IPS-NIHi11 (cell line): ENCODE data around the gene PRR16.
"Not testable (repeated sequence)": the region's sequence is repeated elsewhere in the genome, so short reads cannot be mapped to it uniquely, and the experiment has no call there.

Experiments used
- DNase-seq: peaks from one replicate; pipeline ENCODE4 v3.0.0; 2012; ENCODE audit warnings: mixed read lengths, low spot score

Gene PRR16

GRCh38 chr5:120655828-120656435, 191.8 kb downstream of the PRR16 start:
- peak; percentile 50 for DNase-seq

GRCh38 chr5:120657104-120657503, 193.0 kb downstream of the PRR16 start:
- no peak for DNase-seq

- no peak for DNase-seq
Measured at GRCh38 chr5:120677481-120677880, 213.4 kb downstream of the PRR16 start.

- no peak for DNase-seq
Measured at GRCh38 chr5:120678279-120678678, 214.2 kb downstream of the PRR16 start.

- DNase-seq: no peak
Measured at GRCh38 chr5:120682851-120683250, 218.8 kb downstream of the PRR16 start.

- no peak for DNase-seq
Measured at GRCh38 chr5:120683580-120683979, 219.5 kb downstream of the PRR16 start.

- DNase-seq: no peak
Measured at GRCh38 chr5:120684213-120684612, 220.1 kb downstream of the PRR16 start.

GRCh38 chr5:120684749-120685415, 220.8 kb downstream of the PRR16 start:
- DNase-seq: peak; percentile 34

- DNase-seq: no peak
Measured at GRCh38 chr5:120690621-120691407, 226.7 kb downstream of the PRR16 start.

GRCh38 chr5:120692325-120692724, 228.2 kb downstream of the PRR16 start:
- no peak for DNase-seq

GRCh38 chr5:120695368-120695880, 231.3 kb downstream of the PRR16 start:
- no peak for DNase-seq

- no peak for DNase-seq
Measured at GRCh38 chr5:120697147-120697546, 233.0 kb downstream of the PRR16 start.

- DNase-seq: not testable (repeated sequence)
Measured at GRCh38 chr5:120697670-120698327, 233.7 kb downstream of the PRR16 start.

GRCh38 chr5:120700653-120701052, 236.6 kb downstream of the PRR16 start:
- DNase-seq: not testable (repeated sequence)

GRCh38 chr5:120702817-120703538, 238.9 kb downstream of the PRR16 start:
- DNase-seq: not testable (repeated sequence)

GRCh38 chr5:120703918-120704587, 240.0 kb downstream of the PRR16 start:
- no peak for DNase-seq

GRCh38 chr5:120706877-120707276, 242.8 kb downstream of the PRR16 start:
- no peak for DNase-seq

- no peak for DNase-seq
Measured at GRCh38 chr5:120717381-120717780, 253.3 kb downstream of the PRR16 start.

GRCh38 chr5:120730214-120730613, 266.1 kb downstream of the PRR16 start:
- DNase-seq: no peak

- DNase-seq: peak; percentile 50
Measured at GRCh38 chr5:120734033-120734432, 269.9 kb downstream of the PRR16 start.

GRCh38 chr5:120735076-120735475, 271.0 kb downstream of the PRR16 start:
- no peak for DNase-seq
